GM21717 (cell line): Measurements from ENCODE around the gene MYEOV.
A peak's percentile ranks its signal among the peaks of the same experiment; 100 is the strongest.

Source experiments
- ATAC-seq: cut with Tn5 transposase; IDR thresholded peaks from one replicate; pipeline ENCODE4 v1.9.1; 2021; ENCODE audit warnings: mild to moderate bottlenecking, moderate library complexity; ENCODE audit not compliant: unreplicated experiment

MYEOV gene

GRCh38 chr11:69286374-69287371 is 7.3 kb upstream of the MYEOV start:
- ATAC-seq: no peak

GRCh38 chr11:69287968-69288882 is 5.7 kb upstream of the MYEOV start:
- ATAC-seq: no peak

GRCh38 chr11:69288883-69289242 is 5.1 kb upstream of the MYEOV start:
- no peak for ATAC-seq

- ATAC-seq: no peak
Measured at GRCh38 chr11:69290806-69291205, 3.1 kb upstream of the MYEOV start.

- no peak for ATAC-seq
Measured at GRCh38 chr11:69291459-69292110, 2.4 kb upstream of the MYEOV start.

- ATAC-seq: no peak
Measured at GRCh38 chr11:69292221-69292648, 1.7 kb upstream of the MYEOV start.

GRCh38 chr11:69293087-69293486 is 868 bp upstream of the MYEOV start:
- no peak for ATAC-seq

GRCh38 chr11:69294571-69295078 is 670 bp downstream of the MYEOV start:
- no peak for ATAC-seq

- ATAC-seq: no peak
Measured at GRCh38 chr11:69295079-69295994, 1.4 kb downstream of the MYEOV start.

GRCh38 chr11:69295995-69296889 is 2.3 kb downstream of the MYEOV start:
- no peak for ATAC-seq

- peak; percentile 38 for ATAC-seq
Measured at GRCh38 chr11:69296890-69297786, 3.2 kb downstream of the MYEOV start.

GRCh38 chr11:69297787-69298266 is 3.9 kb downstream of the MYEOV start:
- peak; percentile 29 for ATAC-seq

GRCh38 chr11:69298267-69299022 is 4.5 kb downstream of the MYEOV start:
- no peak for ATAC-seq

- ATAC-seq: no peak
Measured at GRCh38 chr11:69299023-69299461, 5.1 kb downstream of the MYEOV start.

- no peak for ATAC-seq
Measured at GRCh38 chr11:69299572-69299971, 5.6 kb downstream of the MYEOV start.

- no peak for ATAC-seq
Measured at GRCh38 chr11:69300120-69301060, 6.4 kb downstream of the MYEOV start.
